CD4-positive, CD25-positive, alpha-beta regulatory T cell (primary cell): ENCODE results near the gene CNOT4. TPM values are rescaled to one million over a fixed set of nuclear protein-coding genes. Genes with fewer than 3 reads are reported as not detected.
"Not testable (repeated sequence)": the region's sequence is repeated elsewhere in the genome, so short reads cannot be mapped to it uniquely, and the experiment has no call there.

Experiments used
- ATAC-seq, 2 donors: fragments of 150-1000 bp; cut with Tn5 transposase; one replicate each; pipeline ENCODE4 v1.10.0; 2021; ENCODE audit warnings: low read depth in 2 of 2, moderate number of reproducible peaks in 2 of 2, moderate library complexity in 1 of 2
- DNase-seq, 3 donors: peaks; one replicate each; pipeline versions ENCODE4 v3.0.0 to v3.0.0-alpha.2; 2012 to 2022; ENCODE audit warnings: mixed read lengths in 1 of 3
- H3K27ac ChIP-seq: one replicate; pipeline ENCODE4 v1.7.0; 2013; ENCODE audit warnings: mild to moderate bottlenecking, low read length; ENCODE audit not compliant: insufficient read depth, poor library complexity, severe bottlenecking
- H3K27me3 ChIP-seq: one replicate; pipeline ENCODE4 v1.7.0; 2013; ENCODE audit warnings: low read length; ENCODE audit not compliant: control insufficient read depth, insufficient read depth
- H3K36me3 ChIP-seq: one replicate; pipeline ENCODE4 v1.7.0; 2013; ENCODE audit warnings: mild to moderate bottlenecking, low read length, moderate library complexity; ENCODE audit not compliant: control insufficient read depth, insufficient read depth
- H3K4me1 ChIP-seq: 2 replicates; pipeline ENCODE4 v1.7.0; 2013; ENCODE audit warnings: mild to moderate bottlenecking, low read length; ENCODE audit not compliant: insufficient read depth, control insufficient read depth, poor library complexity, severe bottlenecking
- H3K4me3 ChIP-seq: one replicate; pipeline ENCODE4 v1.7.0; 2013; ENCODE audit warnings: low read depth, mild to moderate bottlenecking, low read length, moderate library complexity
- H3K9me3 ChIP-seq, 2 experiments: 1 replicate in 1 of 2; 2 replicates in 1 of 2; pipeline ENCODE4 v1.7.0; 2013; ENCODE audit warnings: low read length in 2 of 2, mild to moderate bottlenecking in 1 of 2, moderate library complexity in 1 of 2; ENCODE audit not compliant: control insufficient read depth in 2 of 2
- H3K27ac Mint-ChIP-seq, 3 donors: one replicate each; pipeline ENCODE4 v1.8.0; 2020 to 2022; ENCODE audit warnings: mild to moderate bottlenecking in 3 of 3, mixed read lengths in 3 of 3, moderate library complexity in 2 of 3
- H3K27me3 Mint-ChIP-seq: one replicate; pipeline ENCODE4 v1.8.0; 2022; ENCODE audit warnings: mild to moderate bottlenecking, mixed read lengths
- H3K36me3 Mint-ChIP-seq: one replicate; pipeline ENCODE4 v1.8.0; 2020; ENCODE audit warnings: mixed read lengths
- H3K4me1 Mint-ChIP-seq, 4 donors: one replicate each; pipeline ENCODE4 v1.8.0; 2020 to 2022; ENCODE audit warnings: mixed read lengths in 4 of 4, mild to moderate bottlenecking in 1 of 4
- H3K4me3 Mint-ChIP-seq, 4 donors: one replicate each; pipeline ENCODE4 v1.8.0; 2020 to 2022; ENCODE audit warnings: mild to moderate bottlenecking in 4 of 4, mixed read lengths in 4 of 4, moderate library complexity in 3 of 4
- H3K9me3 Mint-ChIP-seq, 7 donors: one replicate each; pipeline ENCODE4 v1.8.0; 2020 to 2022; ENCODE audit warnings: mixed read lengths in 7 of 7, mild to moderate bottlenecking in 3 of 7, moderate library complexity in 2 of 7
- polyA plus RNA-seq, 4 donors: library from polyadenylated mRNA; unstranded; fragments of 300-500 nt; fragmentation: Illumina TruSeq; gene quantifications; one replicate each; pipeline ENCODE4 v1.2.3, GENCODE V29; 2021
- total RNA-seq: library from RNA; stranded (reverse); gene quantifications from one replicate; pipeline ENCODE4 v1.2.3, GENCODE V29; 2022

CNOT4 gene
- total and polyA plus RNA-seq, 5 donors from 2014 or later, result 12.0 to 43.4 (median 13.2) TPM

- Mint-ChIP-seq H3K27ac (no peak overlapping the region), H3K27me3 (no peaks in the 10 kb centered on the region), H3K9me3 (no peaks in the 10 kb centered on the region), H3K4me1 (peaks cover 22 to 30% (median 24%) of the 10 kb centered on the region in 4 donors), H3K4me3 (no peak overlapping the region), H3K36me3 (no peaks in the 10 kb centered on the region)
- Histone ChIP-seq H3K4me1 (peaks cover 8% of the 10 kb centered on the region), H3K9me3 (no peaks in the 10 kb centered on the region), H3K27ac (no peak overlapping the region), H3K4me3 (no peak overlapping the region), H3K36me3 (peaks cover 4% of the 10 kb centered on the region), H3K27me3 (no peaks in the 10 kb centered on the region)
- DNase-seq (no peak), ATAC-seq (no peak)
Measured at GRCh38 chr7:135490783-135491182, 19.1 kb downstream of the CNOT4 start.

- H3K27ac ChIP-seq, result no peak overlapping the region
- H3K4me1 ChIP-seq, result peaks cover 8% of the 10 kb centered on the region
- DNase-seq (no peak), ATAC-seq (no peak)
- Mint-ChIP-seq H3K4me1 (peaks cover 19 to 31% (median 24%) of the 10 kb centered on the region in 4 donors), H3K36me3 (no peaks in the 10 kb centered on the region), H3K9me3 (no peaks in the 10 kb centered on the region), H3K27ac (no peak overlapping the region), H3K27me3 (no peaks in the 10 kb centered on the region), H3K4me3 (peak overlapping the region in 1 of 4 donors; percentile 24)
- H3K4me3 ChIP-seq, result no peak overlapping the region
- H3K27me3 ChIP-seq, result no peaks in the 10 kb centered on the region
- no peaks in the 10 kb centered on the region for H3K9me3 ChIP-seq
- H3K36me3 ChIP-seq, result peaks cover 4% of the 10 kb centered on the region
Measured at GRCh38 chr7:135489791-135490190, 20.1 kb downstream of the CNOT4 start.

GRCh38 chr7:135486261-135486920, 23.5 kb downstream of the CNOT4 start:
- H3K36me3 Mint-ChIP-seq, result peaks cover 6% of the 10 kb centered on the region
- H3K4me3 Mint-ChIP-seq, result no peak overlapping the region
- no peaks in the 10 kb centered on the region for H3K9me3 Mint-ChIP-seq
- Histone ChIP-seq H3K27ac (no peak overlapping the region), H3K36me3 (peaks cover 10% of the 10 kb centered on the region), H3K9me3 (no peaks in the 10 kb centered on the region), H3K27me3 (no peaks in the 10 kb centered on the region), H3K4me1 (peaks cover 8% of the 10 kb centered on the region), H3K4me3 (no peak overlapping the region)
- ATAC-seq (no peak), DNase-seq (no peak)
- H3K27ac Mint-ChIP-seq, result peak overlapping the region in 2 of 3 donors; percentile 27 to 94
- no peaks in the 10 kb centered on the region for H3K27me3 Mint-ChIP-seq
- peaks cover 16 to 43% (median 27%) of the 10 kb centered on the region in 4 donors for H3K4me1 Mint-ChIP-seq

GRCh38 chr7:135481598-135481979, 28.3 kb downstream of the CNOT4 start:
- Mint-ChIP-seq H3K4me1 (peaks cover 26 to 50% (median 41%) of the 10 kb centered on the region in 4 donors), H3K36me3 (peaks cover 18% of the 10 kb centered on the region), H3K9me3 (no peaks in the 10 kb centered on the region), H3K27me3 (no peaks in the 10 kb centered on the region), H3K4me3 (peak overlapping the region in 3 of 4 donors; percentile 22 to 59 (median 35)), H3K27ac (peak overlapping the region in 1 of 3 donors; percentile 3)
- no peak overlapping the region for H3K27ac ChIP-seq
- H3K36me3 ChIP-seq, result peaks cover 6% of the 10 kb centered on the region
- ATAC-seq (no peak), DNase-seq (no peak)
- H3K4me1 ChIP-seq, result no peaks in the 10 kb centered on the region
- no peaks in the 10 kb centered on the region for H3K27me3 ChIP-seq
- H3K4me3 ChIP-seq, result no peak overlapping the region
- H3K9me3 ChIP-seq, result no peaks in the 10 kb centered on the region

- no peaks in the 10 kb centered on the region for H3K27me3 Mint-ChIP-seq
- no peaks in the 10 kb centered on the region for H3K9me3 Mint-ChIP-seq
- DNase-seq, result no peak
- H3K27me3 ChIP-seq, result no peaks in the 10 kb centered on the region
- H3K4me3 Mint-ChIP-seq, result peak overlapping the region in 3 of 4 donors; percentile 22 to 73 (median 59)
- H3K4me1 Mint-ChIP-seq, result peaks cover 23 to 47% (median 37%) of the 10 kb centered on the region in 4 donors
- peaks cover 18% of the 10 kb centered on the region for H3K36me3 Mint-ChIP-seq
- H3K27ac Mint-ChIP-seq, result peak overlapping the region in 2 of 3 donors; percentile 3 to 39
- no peak overlapping the region for H3K27ac ChIP-seq
- H3K4me1 ChIP-seq, result no peaks in the 10 kb centered on the region
- H3K4me3 ChIP-seq, result no peak overlapping the region
- peaks cover 6% of the 10 kb centered on the region for H3K36me3 ChIP-seq
- no peak for ATAC-seq
- no peaks in the 10 kb centered on the region for H3K9me3 ChIP-seq
Measured at GRCh38 chr7:135480966-135481597, 28.8 kb downstream of the CNOT4 start.

- Histone ChIP-seq H3K9me3 (no peaks in the 10 kb centered on the region), H3K4me3 (no peak overlapping the region), H3K36me3 (no peaks in the 10 kb centered on the region), H3K27me3 (no peaks in the 10 kb centered on the region), H3K27ac (no peak overlapping the region), H3K4me1 (no peaks in the 10 kb centered on the region)
- H3K27ac Mint-ChIP-seq, result no peak overlapping the region
- peaks cover 0 to 2% (median 0%) of the 10 kb centered on the region in 7 donors for H3K9me3 Mint-ChIP-seq
- peaks cover 11% of the 10 kb centered on the region for H3K36me3 Mint-ChIP-seq
- no peak overlapping the region for H3K4me3 Mint-ChIP-seq
- no peak for DNase-seq
- no peaks in the 10 kb centered on the region for H3K27me3 Mint-ChIP-seq
- peaks cover 18 to 29% (median 20%) of the 10 kb centered on the region in 4 donors for H3K4me1 Mint-ChIP-seq
- ATAC-seq, result no peak
Measured at GRCh38 chr7:135475521-135475920, 34.4 kb downstream of the CNOT4 start.

- peaks cover 13 to 41% (median 21%) of the 10 kb centered on the region in 4 donors for H3K4me1 Mint-ChIP-seq
- H3K36me3 Mint-ChIP-seq, H3K27ac ChIP-seq, H3K27me3 ChIP-seq, H3K9me3 ChIP-seq, H3K36me3 ChIP-seq, H3K4me3 Mint-ChIP-seq, DNase-seq, ATAC-seq, H3K4me3 ChIP-seq, H3K9me3 Mint-ChIP-seq, H3K27me3 Mint-ChIP-seq, H3K4me1 ChIP-seq, H3K27ac Mint-ChIP-seq: not testable (repeated sequence)
Measured at GRCh38 chr7:135469705-135470104, 40.2 kb downstream of the CNOT4 start.
